HepG2 (cell line): Measurements from ENCODE around the gene ADAMTS2. TPM values are rescaled to one million over a fixed set of nuclear protein-coding genes. Genes with fewer than 3 reads are reported as not detected.

Source experiments
- HOXA9 ChIP-seq: sonication (generic); formaldehyde crosslinking; IDR thresholded peaks from 2 replicates; pipeline ENCODE4 v1.8.1; 2022; ENCODE audit warnings: missing genetic modification reagents, mild to moderate bottlenecking, moderate library complexity, borderline replicate concordance
- MIER3 ChIP-seq: IDR thresholded peaks from 2 replicates; pipeline ENCODE4 v1.6.1; 2016; ENCODE audit warnings: missing compliant biosample characterization, borderline replicate concordance
- NR1H2 ChIP-seq: sonication (generic); formaldehyde crosslinking; IDR thresholded peaks from 2 replicates; pipeline ENCODE4 v1.8.1; 2022; ENCODE audit warnings: low read depth, missing genetic modification reagents, borderline replicate concordance
- PPARG ChIP-seq: conservative IDR thresholded peaks from 2 replicates; pipeline ENCODE4 v1.6.1; 2016; ENCODE audit warnings: missing biosample characterization, missing genetic modification reagents
- SPEN ChIP-seq: sonication (generic); formaldehyde crosslinking; IDR thresholded peaks from 2 replicates; pipeline ENCODE4 v1.5.1; 2020; ENCODE audit warnings: low read depth, mild to moderate bottlenecking, missing genetic modification reagents
- SRY ChIP-seq: sonication (generic); formaldehyde crosslinking; IDR thresholded peaks from 2 replicates; pipeline ENCODE4 v1.8.0; 2022; ENCODE audit warnings: mild to moderate bottlenecking, missing genetic modification reagents
- ZNF24 ChIP-seq: fragments of 450-650 bp; IDR thresholded peaks from 2 replicates; pipeline ENCODE4 v1.6.1; 2017; ENCODE audit warnings: antibody characterized with exemption, mild to moderate bottlenecking
- ZNF337 ChIP-seq: sonication (generic); formaldehyde crosslinking; IDR thresholded peaks from 2 replicates; pipeline ENCODE4 v1.5.1; 2020; ENCODE audit warnings: missing genetic modification reagents, low read depth, mild to moderate bottlenecking, borderline replicate concordance
- ZNF614 ChIP-seq: IDR thresholded peaks from 2 replicates; pipeline ENCODE4 v1.6.1; 2018; ENCODE audit warnings: missing biosample characterization, missing genetic modification reagents, inconsistent platforms, borderline replicate concordance
- ZNF629 ChIP-seq: sonication (generic); formaldehyde crosslinking; conservative IDR thresholded peaks from 2 replicates; pipeline ENCODE4 v1.5.0; 2020; ENCODE audit warnings: missing genetic modification reagents
- ZNF674 ChIP-seq: sonication (generic); formaldehyde crosslinking; IDR thresholded peaks from 2 replicates; pipeline ENCODE4 v1.5.0; 2020; ENCODE audit warnings: low read depth, mild to moderate bottlenecking, missing genetic modification reagents
- ZNF772 ChIP-seq: sonication (generic); formaldehyde crosslinking; IDR thresholded peaks from 2 replicates; pipeline ENCODE4 v1.5.0; 2020; ENCODE audit warnings: mild to moderate bottlenecking, missing genetic modification reagents
- polyA plus RNA-seq, 8 experiments: library from polyadenylated mRNA; depleted of rRNA in 3 of 8; stranded (reverse) in 7 of 8; unstranded in 1 of 8; fragments of >200 nt; fragmentation: Illumina TruSeq in 4 of 8; extraction: Trizol in 4 of 8; gene quantifications; 2 replicates each; pipeline versions ENCODE4 v1.2.1 to v1.2.3, GENCODE V29; 2011 to 2016; ENCODE audit warnings: low read depth in 4 of 8, missing spikeins in 1 of 8, mixed read lengths in 1 of 8; ENCODE audit not compliant: insufficient read depth in 1 of 8
- total RNA-seq, 5 experiments: library from RNA; depleted of rRNA; stranded (reverse); fragments of >200 nt; fragmentation: Illumina TruSeq; extraction: Trizol; gene quantifications; 2 replicates each; pipeline ENCODE4 v1.2.3, GENCODE V29; 2016; ENCODE audit warnings: low read depth in 1 of 5
- TF ChIP-seq, protein P1 (sequence below): sonication (generic); formaldehyde crosslinking; IDR thresholded peaks from 2 replicates; pipeline ENCODE4 v1.9.0; 2021; ENCODE audit warnings: missing genetic modification reagents, borderline replicate concordance
- TF ChIP-seq, protein P2 (sequence below): sonication (generic); formaldehyde crosslinking; IDR thresholded peaks from 2 replicates; pipeline ENCODE4 v1.5.0; 2020; ENCODE audit warnings: mild to moderate bottlenecking, missing genetic modification reagents, moderate library complexity
- TF ChIP-seq, protein P3 (sequence below): sonication (generic); formaldehyde crosslinking; IDR thresholded peaks from 2 replicates; pipeline ENCODE4 v1.5.1; 2020; ENCODE audit warnings: mild to moderate bottlenecking, missing genetic modification reagents, moderate library complexity
- TF ChIP-seq, protein P4 (sequence below): sonication (generic); formaldehyde crosslinking; IDR thresholded peaks from 2 replicates; pipeline ENCODE4 v1.4.0; 2020; ENCODE audit warnings: missing genetic modification reagents, borderline replicate concordance

Gene ADAMTS2
- total and polyA plus RNA-seq, 2 of the 13 experiments (the other 11 are each of a cell fraction or from before 2014, with no cell fraction given): 0.24 to 3.5 TPM

DNA sequence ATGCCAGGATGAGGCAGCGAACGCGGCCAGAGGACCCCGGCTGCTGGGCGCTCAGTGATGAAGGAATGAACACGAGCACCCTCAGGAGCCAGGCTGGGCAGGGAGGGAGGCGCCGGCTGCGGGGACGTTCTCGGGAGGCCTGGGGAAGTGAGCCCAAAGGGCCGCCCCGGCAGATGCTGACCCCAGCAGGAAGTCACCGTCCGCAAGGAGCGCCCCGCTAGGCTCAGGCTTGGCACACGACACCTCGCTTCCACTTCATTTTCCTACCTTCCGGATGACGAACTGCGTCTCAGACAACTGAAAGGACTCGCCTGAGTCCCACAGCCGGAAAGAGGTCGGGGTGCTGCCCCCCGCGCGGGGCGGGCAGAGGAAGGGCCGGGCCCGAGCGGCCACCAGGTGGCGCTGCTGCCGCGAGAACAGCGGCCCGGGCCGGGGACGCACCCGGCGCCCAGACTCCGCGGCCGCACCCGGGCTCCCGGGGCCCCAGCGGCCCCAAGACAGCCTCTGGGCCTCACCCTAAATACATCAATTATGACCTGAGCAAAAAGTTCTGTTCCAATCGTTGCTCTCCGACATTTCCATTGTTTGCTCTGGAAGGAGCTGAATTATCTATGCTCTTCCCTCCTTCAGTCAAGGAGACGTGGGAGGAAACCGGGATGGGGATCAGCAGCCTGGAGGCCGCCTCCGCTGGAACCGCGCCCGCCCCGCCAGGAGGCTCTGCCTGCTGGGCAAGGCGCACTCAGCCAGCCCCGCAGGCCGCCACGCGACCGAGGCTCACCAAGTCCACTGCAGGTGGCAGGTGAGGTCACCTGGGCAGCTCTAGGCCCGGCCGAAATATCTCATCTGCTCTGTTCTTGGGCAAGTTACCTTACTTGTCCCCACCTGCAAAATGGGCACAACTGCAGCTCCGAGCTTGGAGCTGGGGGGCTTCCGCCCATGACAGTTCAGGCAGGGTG is 178.1 kb downstream of the ADAMTS2 start (continued):
- TF ChIP-seq, protein P1, sequence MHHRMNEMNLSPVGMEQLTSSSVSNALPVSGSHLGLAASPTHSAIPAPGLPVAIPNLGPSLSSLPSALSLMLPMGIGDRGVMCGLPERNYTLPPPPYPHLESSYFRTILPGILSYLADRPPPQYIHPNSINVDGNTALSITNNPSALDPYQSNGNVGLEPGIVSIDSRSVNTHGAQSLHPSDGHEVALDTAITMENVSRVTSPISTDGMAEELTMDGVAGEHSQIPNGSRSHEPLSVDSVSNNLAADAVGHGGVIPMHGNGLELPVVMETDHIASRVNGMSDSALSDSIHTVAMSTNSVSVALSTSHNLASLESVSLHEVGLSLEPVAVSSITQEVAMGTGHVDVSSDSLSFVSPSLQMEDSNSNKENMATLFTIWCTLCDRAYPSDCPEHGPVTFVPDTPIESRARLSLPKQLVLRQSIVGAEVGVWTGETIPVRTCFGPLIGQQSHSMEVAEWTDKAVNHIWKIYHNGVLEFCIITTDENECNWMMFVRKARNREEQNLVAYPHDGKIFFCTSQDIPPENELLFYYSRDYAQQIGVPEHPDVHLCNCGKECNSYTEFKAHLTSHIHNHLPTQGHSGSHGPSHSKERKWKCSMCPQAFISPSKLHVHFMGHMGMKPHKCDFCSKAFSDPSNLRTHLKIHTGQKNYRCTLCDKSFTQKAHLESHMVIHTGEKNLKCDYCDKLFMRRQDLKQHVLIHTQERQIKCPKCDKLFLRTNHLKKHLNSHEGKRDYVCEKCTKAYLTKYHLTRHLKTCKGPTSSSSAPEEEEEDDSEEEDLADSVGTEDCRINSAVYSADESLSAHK: no peak
- TF ChIP-seq, protein P2, sequence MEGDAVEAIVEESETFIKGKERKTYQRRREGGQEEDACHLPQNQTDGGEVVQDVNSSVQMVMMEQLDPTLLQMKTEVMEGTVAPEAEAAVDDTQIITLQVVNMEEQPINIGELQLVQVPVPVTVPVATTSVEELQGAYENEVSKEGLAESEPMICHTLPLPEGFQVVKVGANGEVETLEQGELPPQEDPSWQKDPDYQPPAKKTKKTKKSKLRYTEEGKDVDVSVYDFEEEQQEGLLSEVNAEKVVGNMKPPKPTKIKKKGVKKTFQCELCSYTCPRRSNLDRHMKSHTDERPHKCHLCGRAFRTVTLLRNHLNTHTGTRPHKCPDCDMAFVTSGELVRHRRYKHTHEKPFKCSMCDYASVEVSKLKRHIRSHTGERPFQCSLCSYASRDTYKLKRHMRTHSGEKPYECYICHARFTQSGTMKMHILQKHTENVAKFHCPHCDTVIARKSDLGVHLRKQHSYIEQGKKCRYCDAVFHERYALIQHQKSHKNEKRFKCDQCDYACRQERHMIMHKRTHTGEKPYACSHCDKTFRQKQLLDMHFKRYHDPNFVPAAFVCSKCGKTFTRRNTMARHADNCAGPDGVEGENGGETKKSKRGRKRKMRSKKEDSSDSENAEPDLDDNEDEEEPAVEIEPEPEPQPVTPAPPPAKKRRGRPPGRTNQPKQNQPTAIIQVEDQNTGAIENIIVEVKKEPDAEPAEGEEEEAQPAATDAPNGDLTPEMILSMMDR (CRISPR knock-in tag): peak; percentile 76
- no peak for TF ChIP-seq HOXA9 (CRISPR knock-in tag)
- no peak for TF ChIP-seq ZNF337 (CRISPR knock-in tag)
- TF ChIP-seq, protein P3, sequence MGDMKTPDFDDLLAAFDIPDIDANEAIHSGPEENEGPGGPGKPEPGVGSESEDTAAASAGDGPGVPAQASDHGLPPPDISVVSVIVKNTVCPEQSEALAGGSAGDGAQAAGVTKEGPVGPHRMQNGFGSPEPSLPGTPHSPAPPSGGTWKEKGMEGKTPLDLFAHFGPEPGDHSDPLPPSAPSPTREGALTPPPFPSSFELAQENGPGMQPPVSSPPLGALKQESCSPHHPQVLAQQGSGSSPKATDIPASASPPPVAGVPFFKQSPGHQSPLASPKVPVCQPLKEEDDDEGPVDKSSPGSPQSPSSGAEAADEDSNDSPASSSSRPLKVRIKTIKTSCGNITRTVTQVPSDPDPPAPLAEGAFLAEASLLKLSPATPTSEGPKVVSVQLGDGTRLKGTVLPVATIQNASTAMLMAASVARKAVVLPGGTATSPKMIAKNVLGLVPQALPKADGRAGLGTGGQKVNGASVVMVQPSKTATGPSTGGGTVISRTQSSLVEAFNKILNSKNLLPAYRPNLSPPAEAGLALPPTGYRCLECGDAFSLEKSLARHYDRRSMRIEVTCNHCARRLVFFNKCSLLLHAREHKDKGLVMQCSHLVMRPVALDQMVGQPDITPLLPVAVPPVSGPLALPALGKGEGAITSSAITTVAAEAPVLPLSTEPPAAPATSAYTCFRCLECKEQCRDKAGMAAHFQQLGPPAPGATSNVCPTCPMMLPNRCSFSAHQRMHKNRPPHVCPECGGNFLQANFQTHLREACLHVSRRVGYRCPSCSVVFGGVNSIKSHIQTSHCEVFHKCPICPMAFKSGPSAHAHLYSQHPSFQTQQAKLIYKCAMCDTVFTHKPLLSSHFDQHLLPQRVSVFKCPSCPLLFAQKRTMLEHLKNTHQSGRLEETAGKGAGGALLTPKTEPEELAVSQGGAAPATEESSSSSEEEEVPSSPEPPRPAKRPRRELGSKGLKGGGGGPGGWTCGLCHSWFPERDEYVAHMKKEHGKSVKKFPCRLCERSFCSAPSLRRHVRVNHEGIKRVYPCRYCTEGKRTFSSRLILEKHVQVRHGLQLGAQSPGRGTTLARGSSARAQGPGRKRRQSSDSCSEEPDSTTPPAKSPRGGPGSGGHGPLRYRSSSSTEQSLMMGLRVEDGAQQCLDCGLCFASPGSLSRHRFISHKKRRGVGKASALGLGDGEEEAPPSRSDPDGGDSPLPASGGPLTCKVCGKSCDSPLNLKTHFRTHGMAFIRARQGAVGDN (CRISPR knock-in tag): 0 out of 2 replicates have a peak, but pooled peaks have one; percentile 22
- TF ChIP-seq PPARG (CRISPR knock-in tag): no peak
- no peak for TF ChIP-seq ZNF772 (CRISPR knock-in tag)
- TF ChIP-seq NR1H2 (CRISPR knock-in tag): no peak
- TF ChIP-seq ZNF674 (CRISPR knock-in tag): no peak
- TF ChIP-seq, protein P4, sequence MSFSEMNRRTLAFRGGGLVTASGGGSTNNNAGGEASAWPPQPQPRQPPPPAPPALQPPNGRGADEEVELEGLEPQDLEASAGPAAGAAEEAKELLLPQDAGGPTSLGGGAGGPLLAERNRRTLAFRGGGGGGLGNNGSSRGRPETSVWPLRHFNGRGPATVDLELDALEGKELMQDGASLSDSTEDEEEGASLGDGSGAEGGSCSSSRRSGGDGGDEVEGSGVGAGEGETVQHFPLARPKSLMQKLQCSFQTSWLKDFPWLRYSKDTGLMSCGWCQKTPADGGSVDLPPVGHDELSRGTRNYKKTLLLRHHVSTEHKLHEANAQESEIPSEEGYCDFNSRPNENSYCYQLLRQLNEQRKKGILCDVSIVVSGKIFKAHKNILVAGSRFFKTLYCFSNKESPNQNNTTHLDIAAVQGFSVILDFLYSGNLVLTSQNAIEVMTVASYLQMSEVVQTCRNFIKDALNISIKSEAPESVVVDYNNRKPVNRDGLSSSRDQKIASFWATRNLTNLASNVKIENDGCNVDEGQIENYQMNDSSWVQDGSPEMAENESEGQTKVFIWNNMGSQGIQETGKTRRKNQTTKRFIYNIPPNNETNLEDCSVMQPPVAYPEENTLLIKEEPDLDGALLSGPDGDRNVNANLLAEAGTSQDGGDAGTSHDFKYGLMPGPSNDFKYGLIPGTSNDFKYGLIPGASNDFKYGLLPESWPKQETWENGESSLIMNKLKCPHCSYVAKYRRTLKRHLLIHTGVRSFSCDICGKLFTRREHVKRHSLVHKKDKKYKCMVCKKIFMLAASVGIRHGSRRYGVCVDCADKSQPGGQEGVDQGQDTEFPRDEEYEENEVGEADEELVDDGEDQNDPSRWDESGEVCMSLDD: 0 out of 2 replicates have a peak, but pooled peaks have one; percentile 44
- 0 out of 2 replicates have a peak, but pooled peaks have one; percentile 9 for TF ChIP-seq SPEN (CRISPR knock-in tag)
- TF ChIP-seq ZNF629 (CRISPR knock-in tag): peak; percentile 70
- no peak for TF ChIP-seq MIER3 (CRISPR knock-in tag)
- no peak for TF ChIP-seq ZNF614 (CRISPR knock-in tag)
- TF ChIP-seq ZNF24: no peak
- no peak for TF ChIP-seq SRY (CRISPR knock-in tag)
